Peyer's patch (tissue), 4 donors: ENCODE data around the gene SAMD7. TPM values are rescaled to one million over a fixed set of nuclear protein-coding genes. Genes with fewer than 3 reads are reported as not detected.

Experiments
- DNase-seq, 3 donors: peaks; one replicate each; pipeline ENCODE4 v3.0.0-alpha.2; 2017 to 2019
- H3K27ac ChIP-seq, 4 donors: fragments of 200-600 bp; sonication (generic); one replicate each; pipeline ENCODE4 v1.5.1; 2016 to 2019
- H3K27me3 ChIP-seq, 2 donors: fragments of 200-600 bp; sonication (generic); one replicate each; pipeline ENCODE4 v1.5.1; 2019
- H3K36me3 ChIP-seq, 3 donors: fragments of 200-600 bp; sonication (generic); one replicate each; pipeline ENCODE4 v1.5.1; 2016 to 2019
- H3K4me1 ChIP-seq, 4 donors: fragments of 200-600 bp; sonication (generic); one replicate each; pipeline ENCODE4 v1.5.1; 2016 to 2019
- H3K4me3 ChIP-seq, 4 donors: fragments of 200-600 bp; sonication (generic); 1 replicate in 3 of 4; 2 replicates in 1 of 4; pipeline ENCODE4 v1.5.1; 2016 to 2019; ENCODE audit warnings: mild to moderate bottlenecking in 1 of 4
- H3K9me3 ChIP-seq, 4 donors: fragments of 200-600 bp; sonication (generic); one replicate each; pipeline ENCODE4 v1.5.1; 2016 to 2019; ENCODE audit warnings: mild to moderate bottlenecking in 1 of 4
- CTCF ChIP-seq, 6 experiments: fragments of 450-650 bp in 4 of 6; fragments of 200-600 bp in 2 of 6; sonication (generic) in 1 of 6; IDR thresholded peaks; one replicate each; pipeline ENCODE4 v1.5.1; 2017 to 2019; ENCODE audit warnings: antibody characterized with exemption in 6 of 6, mild to moderate bottlenecking in 3 of 6, moderate library complexity in 1 of 6
- POLR2A ChIP-seq, 2 donors: fragments of 450-650 bp; IDR thresholded peaks; one replicate each; pipeline ENCODE4 v1.5.1; 2017; ENCODE audit warnings: antibody characterized with exemption in 2 of 2, mild to moderate bottlenecking in 2 of 2, moderate library complexity in 2 of 2
- total RNA-seq, 4 donors: library from RNA; depleted of rRNA; stranded (reverse); fragments of >200 nt; gene quantifications; one replicate each; pipeline ENCODE4 v1.1.0, GENCODE V29; 2016

Gene SAMD7
- total RNA-seq, 4 donors from 2014 or later: not detected

GRCh38 chr3:169895072-169895471 is 16.3 kb upstream of the SAMD7 start:
- DNase-seq: no peak
- Histone ChIP-seq H3K27ac (no peak overlapping the region), H3K4me1 (no peaks in the 10 kb centered on the region), H3K4me3 (no peak overlapping the region), H3K27me3 (no peaks in the 10 kb centered on the region), H3K36me3 (no peaks in the 10 kb centered on the region), H3K9me3 (no peaks in the 10 kb centered on the region)
- TF ChIP-seq CTCF (IDR thresholded peaks at IDR 0.05) (no peak), POLR2A (IDR thresholded peaks at IDR 0.05) (no peak)

- H3K4me1 ChIP-seq: no peaks in the 10 kb centered on the region
- TF ChIP-seq CTCF (IDR thresholded peaks at IDR 0.05): no peak
- TF ChIP-seq POLR2A (IDR thresholded peaks at IDR 0.05): no peak
- no peak overlapping the region for H3K4me3 ChIP-seq
- H3K36me3 ChIP-seq: no peaks in the 10 kb centered on the region
- no peaks in the 10 kb centered on the region for H3K27me3 ChIP-seq
- no peak overlapping the region for H3K27ac ChIP-seq
- no peak for DNase-seq
- H3K9me3 ChIP-seq: peaks cover 0 to 6% (median 0%) of the 10 kb centered on the region in 4 donors
Measured at GRCh38 chr3:169897284-169897683, 14.1 kb upstream of the SAMD7 start.

GRCh38 chr3:169901453-169901852 is 9.9 kb upstream of the SAMD7 start:
- Histone ChIP-seq H3K9me3 (peaks cover 0 to 6% (median 0%) of the 10 kb centered on the region in 4 donors), H3K36me3 (no peaks in the 10 kb centered on the region), H3K4me1 (no peaks in the 10 kb centered on the region), H3K4me3 (no peak overlapping the region), H3K27ac (no peak overlapping the region), H3K27me3 (no peaks in the 10 kb centered on the region)
- TF ChIP-seq POLR2A (IDR thresholded peaks at IDR 0.05): no peak
- no peak for TF ChIP-seq CTCF (IDR thresholded peaks at IDR 0.05)
- DNase-seq: no peak

GRCh38 chr3:169905404-169905803 is 6.0 kb upstream of the SAMD7 start:
- H3K27ac ChIP-seq: no peak overlapping the region
- peaks cover 0 to 6% (median 0%) of the 10 kb centered on the region in 4 donors for H3K9me3 ChIP-seq
- TF ChIP-seq POLR2A (IDR thresholded peaks at IDR 0.05) (no peak), CTCF (IDR thresholded peaks at IDR 0.05) (no peak)
- H3K27me3 ChIP-seq: no peaks in the 10 kb centered on the region
- no peak for DNase-seq
- H3K36me3 ChIP-seq: no peaks in the 10 kb centered on the region
- no peak overlapping the region for H3K4me3 ChIP-seq
- H3K4me1 ChIP-seq: no peaks in the 10 kb centered on the region

- TF ChIP-seq POLR2A (IDR thresholded peaks at IDR 0.05): no peak
- no peak for TF ChIP-seq CTCF (IDR thresholded peaks at IDR 0.05)
- Histone ChIP-seq H3K4me3 (no peak overlapping the region), H3K27me3 (no peaks in the 10 kb centered on the region), H3K9me3 (no peaks in the 10 kb centered on the region), H3K4me1 (no peaks in the 10 kb centered on the region), H3K27ac (no peak overlapping the region), H3K36me3 (no peaks in the 10 kb centered on the region)
- DNase-seq: no peak
Measured at GRCh38 chr3:169907476-169907875, 3.9 kb upstream of the SAMD7 start.

GRCh38 chr3:169907944-169908343 is 3.4 kb upstream of the SAMD7 start:
- H3K4me3 ChIP-seq: no peak overlapping the region
- DNase-seq: no peak
- TF ChIP-seq CTCF (IDR thresholded peaks at IDR 0.05) (no peak), POLR2A (IDR thresholded peaks at IDR 0.05) (no peak)

More at GRCh38 chr3:169907944-169908343, 3.4 kb upstream of the SAMD7 start:
- no peaks in the 10 kb centered on the region for H3K36me3 ChIP-seq
- H3K27me3 ChIP-seq: no peaks in the 10 kb centered on the region
- H3K27ac ChIP-seq: no peak overlapping the region
- H3K9me3 ChIP-seq: no peaks in the 10 kb centered on the region
- H3K4me1 ChIP-seq: no peaks in the 10 kb centered on the region
